ENCODE data around the gene ANKLE2.
"Not testable (repeated sequence)": the region's sequence is repeated elsewhere in the genome, so short reads cannot be mapped to it uniquely, and the experiment has no call there.

ANKLE2 gene

DNA sequence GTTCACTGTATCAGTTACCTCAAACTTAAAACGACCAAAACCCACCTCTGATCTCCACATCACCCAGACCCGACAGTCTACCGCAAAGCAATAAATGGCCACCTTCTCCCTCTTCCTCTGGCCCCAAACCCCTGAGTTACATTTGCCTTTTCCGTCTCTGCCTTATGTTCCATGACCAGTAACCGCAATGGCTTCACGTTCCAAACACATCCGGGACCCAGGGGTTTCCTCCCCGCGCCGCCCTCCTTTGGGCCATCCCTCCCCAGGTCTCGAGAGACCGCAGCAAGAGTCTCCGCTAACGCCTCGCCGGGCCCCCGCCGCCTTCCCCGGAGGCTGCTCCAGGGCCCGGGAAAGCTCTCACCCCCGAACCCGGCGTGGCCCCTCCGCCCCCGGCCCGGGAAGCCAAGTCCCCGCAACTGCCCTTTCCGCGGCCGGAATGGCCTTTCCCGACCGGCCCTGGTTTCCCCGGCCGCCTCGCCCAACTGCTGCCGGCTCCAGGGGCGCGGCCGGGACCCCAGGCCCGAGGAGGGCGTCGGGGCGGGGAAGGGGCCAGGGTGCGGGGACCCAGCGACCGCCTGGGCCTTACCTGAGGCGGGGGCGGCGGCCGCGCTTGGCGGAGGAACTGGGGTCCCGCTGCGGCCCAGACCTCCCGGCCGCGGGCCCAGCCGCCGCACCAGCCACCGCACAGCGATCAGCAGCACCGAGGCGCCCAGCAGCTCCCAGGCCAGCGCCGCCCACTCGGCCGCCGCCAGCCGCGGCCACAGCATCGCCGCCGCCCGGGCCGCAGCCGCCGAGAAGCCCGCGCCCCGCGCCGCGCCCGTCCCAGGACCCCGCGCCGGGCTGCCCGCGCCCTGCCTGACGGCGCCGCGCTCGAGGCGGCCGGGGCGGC is at the start of gene ANKLE2:
Gene ANKLE2 (minus strand): TSS at position 801 of the 889 bp plus-strand sequence. CDS start 34 bp downstream, at position 767.
- peak; percentile 43 to 51 for DNase-seq (ENCODE audit: low read depth in 2 of 2)

DNA sequence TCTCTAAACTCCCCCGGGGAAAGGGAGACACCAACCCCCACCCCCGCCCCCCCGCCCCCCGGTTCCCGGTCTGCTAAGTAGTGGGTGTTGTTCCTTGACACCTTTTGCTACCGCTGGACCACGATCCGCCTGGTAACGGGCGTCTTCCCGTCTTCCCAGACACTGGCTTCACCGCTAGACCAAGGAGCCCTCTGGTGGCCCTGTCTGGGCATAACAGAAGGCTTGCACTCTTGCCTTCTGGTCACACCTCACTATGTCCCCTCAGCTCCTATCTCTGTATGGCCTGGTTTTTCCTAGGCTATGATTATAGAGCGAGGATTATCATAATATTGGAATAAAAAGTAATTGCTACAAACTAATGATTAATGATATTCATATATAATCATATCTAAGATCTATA is 47.8 kb upstream of the ANKLE2 start:
- DNase-seq (ENCODE audit: low read depth in 2 of 2), result peak in 1 of 2 donors; percentile 17

DNA sequence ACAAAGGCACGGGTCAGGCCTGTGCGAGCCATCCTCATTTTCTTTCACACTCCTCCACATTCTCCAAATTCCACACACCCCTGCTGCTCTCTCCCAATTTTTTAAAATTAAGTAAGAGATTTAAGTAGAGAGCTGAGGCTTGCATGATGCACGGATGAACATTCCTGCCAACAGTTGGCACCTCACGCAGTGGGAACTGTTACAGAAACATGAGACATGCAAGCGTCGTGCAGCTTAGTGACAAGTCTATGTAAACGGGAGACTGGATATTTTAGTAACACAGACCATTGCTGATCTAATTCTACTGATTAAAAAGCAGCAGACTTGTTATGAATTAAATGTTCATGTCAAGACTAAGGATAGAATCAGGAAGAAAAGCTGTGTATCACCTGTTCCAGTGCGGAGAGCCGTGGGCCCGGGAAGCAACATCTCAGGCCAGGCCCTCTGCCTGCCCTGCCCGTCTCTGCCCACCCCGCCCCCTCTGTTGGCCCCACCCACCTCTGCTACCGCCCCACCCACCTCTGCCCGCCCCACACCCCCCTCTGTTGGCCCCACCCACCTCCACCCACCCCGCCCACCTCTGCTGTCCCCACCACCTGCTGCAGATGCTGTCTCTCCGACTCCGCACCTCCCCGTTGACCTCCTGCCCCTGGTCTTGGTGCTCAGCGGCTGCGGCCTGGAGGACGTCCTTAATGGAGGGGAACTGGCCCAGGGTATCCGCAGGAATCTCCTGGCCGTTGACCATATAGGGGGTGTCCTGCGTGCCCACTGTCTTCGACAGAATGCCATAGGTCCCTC is 45.9 kb upstream of the ANKLE2 start:
- no peak for DNase-seq (ENCODE audit: low read depth in 2 of 2)

DNA sequence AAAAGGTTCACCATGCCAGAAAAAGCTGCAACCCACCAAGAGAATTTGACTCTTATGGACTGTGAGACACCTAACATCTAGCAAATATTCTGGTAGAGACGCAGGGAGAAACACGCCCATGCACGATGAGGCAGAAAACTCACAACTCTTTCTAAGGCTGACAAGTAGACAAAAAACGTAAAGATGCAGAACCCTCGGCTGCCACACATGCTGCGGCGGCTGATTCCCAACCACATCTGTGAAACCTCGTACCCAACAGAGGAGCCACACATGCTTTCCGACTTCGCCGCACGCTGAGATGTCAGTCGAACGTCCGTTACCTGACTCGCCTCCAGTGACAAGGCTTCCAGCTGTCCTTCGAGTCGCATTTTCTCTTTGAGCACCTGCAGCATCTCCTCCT is 45.2 kb upstream of the ANKLE2 start:
- DNase-seq (ENCODE audit: low read depth in 2 of 2), result peak in 1 of 2 donors; percentile 15

DNA sequence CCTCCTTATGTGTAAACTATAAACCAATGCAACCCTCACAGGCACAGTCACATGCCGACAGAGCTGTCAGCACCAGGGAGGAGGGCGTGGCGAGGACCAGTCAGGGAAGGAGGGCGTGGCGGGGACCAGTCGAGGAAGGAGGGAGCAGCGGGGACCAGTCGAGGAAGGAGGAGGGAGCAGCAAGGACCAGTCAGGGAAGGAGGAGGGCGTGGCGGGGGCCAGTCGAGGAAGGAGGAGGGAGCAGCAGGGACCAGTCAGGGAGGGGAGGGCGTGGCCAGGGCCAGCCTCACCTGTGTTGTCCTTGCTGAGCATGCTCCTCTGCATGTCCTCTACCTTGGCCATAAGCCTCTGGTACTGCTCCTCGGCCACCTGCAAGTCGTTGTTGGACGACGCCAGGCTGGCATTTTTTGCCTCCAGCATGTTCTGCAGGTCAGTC is 42.8 kb upstream of the ANKLE2 start:
- no peak for DNase-seq (ENCODE audit: low read depth in 2 of 2)

DNA sequence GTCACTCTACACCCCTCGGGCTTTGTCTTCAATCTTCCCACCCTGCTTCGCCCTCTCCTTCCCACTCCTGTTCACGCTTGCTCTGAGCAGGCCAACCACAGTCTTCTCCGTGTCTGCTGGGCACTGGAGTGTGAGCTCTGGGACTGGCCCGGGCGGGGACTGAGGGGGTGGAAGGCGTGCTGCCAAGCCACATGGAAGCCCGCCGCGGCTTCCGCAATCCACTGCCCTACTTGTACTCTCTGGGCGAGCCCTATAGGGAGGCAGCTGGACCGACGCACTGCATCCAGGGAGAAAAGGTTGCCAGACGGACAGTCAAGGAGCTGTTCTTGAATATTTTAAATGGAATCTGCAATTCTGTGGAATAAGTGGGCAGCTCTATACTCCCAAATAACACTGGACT is 42.3 kb upstream of the ANKLE2 start:
- no peak for DNase-seq (ENCODE audit: low read depth in 2 of 2)

DNA sequence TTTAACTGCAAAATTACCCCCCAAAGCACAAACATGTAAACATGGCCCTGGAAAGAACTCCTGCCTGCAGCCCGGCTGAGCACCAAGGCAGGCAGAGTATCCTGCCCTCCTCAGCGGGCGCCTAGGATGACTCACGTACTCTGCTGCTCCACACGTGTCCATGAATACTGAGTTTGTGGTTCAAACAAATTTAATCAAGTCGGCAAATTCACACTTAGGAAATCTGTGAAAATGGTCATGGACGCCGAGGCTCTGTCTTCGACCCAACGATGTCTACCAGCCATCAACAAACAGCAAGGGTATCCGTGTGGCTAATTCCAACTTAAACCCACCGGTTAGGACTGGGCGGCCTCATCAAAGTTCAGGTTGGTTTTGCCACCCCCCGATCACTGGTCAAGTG is 41.5 kb upstream of the ANKLE2 start:
- DNase-seq (ENCODE audit: low read depth in 2 of 2), result no peak

DNA sequence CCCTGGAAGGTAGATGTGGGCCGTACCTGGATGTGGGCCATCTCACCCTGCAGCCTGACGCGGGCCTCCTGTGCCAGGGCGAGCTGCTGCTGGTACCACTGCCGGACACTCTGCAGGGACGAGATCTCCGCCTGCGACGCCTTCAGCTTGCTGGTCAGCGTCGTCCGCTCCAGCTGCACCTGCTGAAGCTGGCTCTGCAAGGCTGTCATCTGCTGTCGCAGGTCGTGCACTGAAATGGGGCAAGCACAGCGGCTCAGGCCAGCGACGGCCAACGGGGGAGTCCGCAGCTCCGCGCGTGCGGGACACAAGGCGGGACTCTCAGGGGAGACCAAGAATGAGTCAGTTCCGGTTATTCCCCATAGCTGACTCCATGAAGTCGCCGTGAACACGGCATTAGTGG is 40.1 kb upstream of the ANKLE2 start:
- DNase-seq (ENCODE audit: low read depth in 2 of 2), result no peak

DNA sequence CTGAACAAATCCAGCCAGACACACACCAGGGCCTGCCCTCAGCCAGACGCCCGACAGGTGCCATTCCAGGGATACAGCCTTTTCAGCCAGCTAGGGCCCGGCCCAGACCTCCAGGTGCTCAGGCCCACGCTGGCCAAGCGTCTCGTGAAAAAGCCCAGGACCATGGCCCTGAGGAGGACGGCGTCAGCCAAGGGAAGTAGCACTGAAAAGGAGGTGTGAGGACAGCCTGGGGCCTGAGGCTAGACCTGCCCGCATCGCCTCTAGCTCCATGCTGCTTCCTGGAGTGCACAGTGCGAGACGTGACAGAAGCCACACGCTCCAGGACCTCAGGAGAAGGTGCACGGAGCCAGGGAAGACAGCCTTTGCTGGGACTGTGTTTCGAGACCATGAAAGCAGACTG is 37.2 kb upstream of the ANKLE2 start:
- DNase-seq (ENCODE audit: low read depth in 2 of 2), result no peak

DNA sequence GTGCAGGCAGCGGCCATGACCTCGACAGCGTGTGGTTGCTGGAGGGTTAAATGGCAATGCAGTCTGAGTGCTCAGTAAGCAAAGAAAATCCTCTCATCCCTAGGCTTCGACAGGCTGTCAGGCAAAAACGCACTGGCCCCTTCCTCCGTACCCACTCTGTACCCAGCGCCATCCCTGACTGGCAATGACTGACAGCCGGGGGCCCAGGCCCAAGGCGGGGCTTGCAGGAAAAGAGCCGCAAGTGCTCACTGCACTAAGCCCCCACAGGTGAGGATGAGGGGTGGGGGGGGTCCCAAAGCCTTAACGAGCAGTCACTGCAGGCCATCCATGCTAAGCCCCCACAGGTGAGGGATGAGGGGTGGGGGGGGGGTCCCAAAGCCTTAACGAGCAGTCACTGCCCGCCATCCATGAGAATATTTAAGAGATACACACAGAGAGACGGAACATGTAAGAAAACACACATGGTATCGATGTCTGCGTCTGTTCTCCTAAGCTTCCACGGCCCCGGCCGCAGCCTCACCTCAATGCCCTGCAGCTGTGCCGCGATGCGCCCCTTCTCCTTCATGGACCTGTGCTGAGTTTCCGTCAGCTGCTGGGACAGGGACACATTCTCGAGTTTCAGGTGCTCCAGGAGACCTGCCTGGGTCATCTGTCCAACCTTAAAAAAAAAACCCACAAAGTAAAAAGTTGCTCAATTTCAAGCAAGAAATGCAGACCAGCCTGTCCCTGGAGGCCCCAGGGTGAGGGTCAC is 36.4 kb upstream of the ANKLE2 start:
- no peak for DNase-seq (ENCODE audit: low read depth in 2 of 2)

DNA sequence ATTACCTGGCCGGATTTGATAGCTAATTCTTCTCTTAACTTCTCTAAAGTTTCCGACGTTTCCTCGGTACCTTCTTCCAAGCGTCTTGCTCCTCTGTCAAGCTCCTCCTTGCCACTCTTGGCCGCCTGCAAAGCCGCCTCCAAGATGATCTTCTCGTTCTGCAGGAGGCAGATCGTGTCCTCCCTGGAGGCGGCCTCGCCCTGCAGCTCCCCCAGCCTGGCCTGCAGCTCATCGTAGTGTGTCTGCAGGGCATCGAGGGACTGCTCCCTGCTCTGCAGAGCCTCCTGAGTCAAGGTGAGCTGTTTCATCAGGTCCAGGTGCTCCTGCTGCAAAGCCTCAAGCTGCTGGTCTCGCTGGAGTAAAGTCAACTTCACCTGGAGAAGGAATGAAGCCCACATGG is 34.2 kb upstream of the ANKLE2 start:
- DNase-seq (ENCODE audit: low read depth in 2 of 2), result no peak

DNA sequence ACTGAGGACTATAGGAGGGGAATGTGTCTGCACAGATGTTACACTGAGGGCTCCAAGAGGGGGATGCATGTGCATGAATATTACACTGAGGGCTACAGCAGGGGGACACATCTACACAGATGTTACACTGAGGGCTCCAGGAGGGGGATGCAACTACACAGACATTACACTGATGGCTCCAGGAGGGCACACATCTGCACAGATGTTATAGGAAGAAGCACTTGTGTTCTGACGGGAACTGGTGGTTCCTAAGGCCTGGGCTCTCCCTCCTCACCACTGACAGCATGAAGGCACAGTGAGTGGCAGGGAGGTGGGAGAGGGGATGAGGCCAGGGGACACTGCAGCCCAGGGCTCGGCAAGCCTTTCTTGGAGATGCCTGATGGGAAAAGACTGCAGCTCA is 30.3 kb upstream of the ANKLE2 start:
- not testable (repeated sequence) for DNase-seq (ENCODE audit: low read depth in 2 of 2)

DNA sequence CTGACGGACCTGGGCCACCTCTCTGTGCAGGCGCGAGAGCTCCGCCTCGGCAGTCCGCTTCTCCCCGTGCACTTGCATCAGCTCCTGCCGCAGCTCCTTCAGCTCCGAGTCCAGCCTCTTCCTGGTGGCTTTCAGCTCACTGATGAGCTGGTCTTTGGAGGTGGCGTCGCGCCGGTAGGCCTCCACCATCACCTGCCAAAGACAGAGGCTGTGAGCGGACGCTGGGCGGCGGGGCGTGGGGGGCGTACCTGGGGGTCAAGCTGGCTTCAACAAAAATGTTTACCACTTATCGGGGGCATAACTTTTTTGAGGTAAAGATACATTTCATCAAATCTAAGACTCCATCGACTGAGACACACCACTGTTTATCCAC is 27.5 kb upstream of the ANKLE2 start:
- no peak for DNase-seq (ENCODE audit: low read depth in 2 of 2)

DNA sequence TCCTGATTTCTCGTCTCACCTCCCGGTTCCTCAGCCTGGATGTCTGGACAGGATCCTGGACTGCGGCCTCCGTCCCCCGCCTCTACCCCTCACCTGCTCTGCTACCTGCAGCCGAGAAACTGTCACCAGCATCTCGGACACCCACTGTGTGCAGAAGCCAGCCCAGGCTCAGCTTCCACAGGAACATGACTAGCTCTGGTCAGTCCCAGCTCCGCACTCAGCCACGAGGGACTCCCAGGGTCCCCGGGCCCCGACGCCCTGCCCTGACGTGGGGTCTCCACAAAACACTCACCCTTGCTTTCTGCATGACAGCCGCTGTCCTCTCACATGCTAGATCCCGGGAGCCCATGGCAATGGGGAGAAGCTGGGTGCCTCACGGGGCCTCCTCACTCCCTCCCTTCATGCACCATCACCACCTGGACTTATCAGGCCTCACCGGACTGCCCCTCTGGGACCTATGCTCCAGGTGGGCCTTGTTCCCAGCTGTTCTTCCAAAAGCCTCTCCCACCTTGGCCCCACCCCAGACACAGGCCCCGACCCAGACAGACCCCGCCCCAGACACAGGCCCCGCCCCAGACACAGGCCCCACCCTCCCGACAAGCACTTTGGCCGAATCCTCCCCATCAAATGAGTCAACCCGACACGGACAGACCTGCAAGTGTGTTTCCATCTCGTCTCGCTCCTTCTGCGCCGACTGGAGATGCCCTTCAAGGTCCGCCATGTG is 26.9 kb upstream of the ANKLE2 start:
- no peak for DNase-seq (ENCODE audit: low read depth in 2 of 2)

DNA sequence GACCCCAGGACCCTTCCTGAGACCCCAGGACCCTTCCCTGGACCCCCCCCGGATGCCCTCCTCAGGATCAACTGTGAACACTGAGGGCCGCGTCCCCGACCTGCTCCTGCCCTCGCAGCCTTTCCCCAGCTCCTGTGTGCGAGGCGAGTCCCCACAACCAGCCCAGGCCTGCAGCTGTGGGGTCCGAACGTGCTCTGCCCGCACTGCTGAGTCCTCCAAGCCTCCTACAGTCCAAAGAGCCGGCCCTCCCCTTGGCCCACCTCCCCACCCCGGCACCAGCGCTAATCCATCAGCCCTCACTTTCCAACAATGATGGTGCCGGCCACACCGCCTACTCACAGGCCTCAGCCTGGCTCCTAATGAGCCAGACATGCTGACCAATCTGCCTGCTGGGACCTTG is 26.2 kb upstream of the ANKLE2 start:
- DNase-seq (ENCODE audit: low read depth in 2 of 2), result no peak

DNA sequence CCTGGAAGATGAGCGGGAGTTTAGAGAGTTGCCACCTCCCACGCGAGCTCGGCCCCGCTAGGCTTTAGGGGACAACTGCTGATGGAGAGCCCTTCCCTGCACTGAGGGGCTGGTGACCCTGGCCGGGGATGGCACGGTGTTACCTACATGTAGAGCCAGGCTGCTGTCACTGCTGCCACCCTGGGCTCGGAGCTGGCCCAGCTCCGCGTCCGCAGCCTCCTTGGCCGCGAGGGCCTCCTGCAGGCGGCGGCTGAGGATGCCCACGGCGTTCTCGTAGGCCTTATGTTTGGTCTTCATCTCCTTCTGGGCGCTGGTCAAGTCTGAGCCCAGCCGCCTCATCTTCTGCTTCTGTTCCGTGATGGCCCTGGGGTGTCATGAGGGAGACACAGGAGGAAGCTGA is 24.6 kb upstream of the ANKLE2 start:
- DNase-seq (ENCODE audit: low read depth in 2 of 2), result no peak

DNA sequence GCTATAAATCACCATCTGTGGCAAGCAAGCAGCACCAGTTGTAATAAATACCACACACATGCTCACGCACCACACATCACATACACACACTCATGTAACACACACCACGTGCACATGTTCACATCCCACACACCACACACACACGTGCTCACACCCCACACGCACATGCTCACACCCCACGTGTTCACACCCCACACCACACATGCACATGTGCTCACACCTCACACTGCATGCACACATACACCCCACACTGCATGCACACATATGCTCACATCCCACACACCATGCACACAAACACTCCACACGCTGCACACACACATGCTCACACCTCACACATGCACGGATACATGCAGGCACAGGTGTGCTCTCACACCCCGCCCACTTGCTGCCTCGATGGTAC is 22.9 kb upstream of the ANKLE2 start:
- no peak for DNase-seq (ENCODE audit: low read depth in 2 of 2)

DNA sequence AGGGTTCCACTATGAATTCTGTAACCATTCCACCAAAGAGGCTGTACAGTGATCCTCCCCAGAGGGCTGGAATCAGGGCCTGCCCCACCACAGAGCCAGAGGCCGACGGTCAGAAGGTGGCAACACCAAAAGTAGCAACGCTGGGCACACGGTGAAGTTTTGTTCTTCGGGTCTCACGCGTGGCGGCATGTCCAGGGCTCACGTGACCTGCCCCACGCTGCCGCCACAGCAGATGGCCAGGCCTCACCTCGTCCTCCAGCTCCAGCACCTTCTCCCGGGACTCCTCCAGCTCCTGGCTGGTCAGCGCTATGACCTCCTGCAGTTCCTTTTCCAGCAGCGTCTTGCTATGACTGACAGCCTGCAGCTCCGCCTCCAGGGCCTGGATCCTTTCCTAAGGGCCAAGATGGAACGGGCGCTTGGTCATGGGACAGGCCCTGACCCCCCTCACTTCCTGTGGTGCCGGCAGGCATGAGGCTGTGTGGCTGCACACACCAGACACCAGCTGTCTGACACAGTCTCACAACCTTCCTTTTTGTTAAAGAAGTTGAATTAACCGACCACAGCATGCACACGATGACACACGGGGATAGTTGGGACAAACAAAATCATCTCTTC is 22.4 kb upstream of the ANKLE2 start:
- no peak for DNase-seq (ENCODE audit: low read depth in 2 of 2)

DNA sequence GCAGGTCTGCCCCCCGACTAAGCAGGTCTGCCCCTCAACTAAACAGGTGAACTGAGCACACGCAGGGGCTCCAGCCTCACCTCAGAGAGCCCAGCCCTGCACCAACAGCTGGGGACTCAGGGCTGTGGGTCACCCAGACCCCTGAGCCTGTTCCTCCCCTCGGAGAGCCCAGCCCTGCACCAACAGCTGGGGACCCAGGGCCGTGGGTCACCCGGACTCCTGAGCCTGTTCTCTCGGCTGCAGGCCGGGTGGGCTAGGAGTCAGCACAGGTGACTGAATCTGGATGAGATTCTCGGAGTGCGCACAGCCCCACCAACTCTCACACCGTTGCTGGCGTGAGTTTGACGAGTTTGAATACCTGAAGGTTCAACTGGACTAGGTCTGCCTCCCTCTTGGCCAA is 20.3 kb upstream of the ANKLE2 start:
- no peak for DNase-seq (ENCODE audit: low read depth in 2 of 2)

DNA sequence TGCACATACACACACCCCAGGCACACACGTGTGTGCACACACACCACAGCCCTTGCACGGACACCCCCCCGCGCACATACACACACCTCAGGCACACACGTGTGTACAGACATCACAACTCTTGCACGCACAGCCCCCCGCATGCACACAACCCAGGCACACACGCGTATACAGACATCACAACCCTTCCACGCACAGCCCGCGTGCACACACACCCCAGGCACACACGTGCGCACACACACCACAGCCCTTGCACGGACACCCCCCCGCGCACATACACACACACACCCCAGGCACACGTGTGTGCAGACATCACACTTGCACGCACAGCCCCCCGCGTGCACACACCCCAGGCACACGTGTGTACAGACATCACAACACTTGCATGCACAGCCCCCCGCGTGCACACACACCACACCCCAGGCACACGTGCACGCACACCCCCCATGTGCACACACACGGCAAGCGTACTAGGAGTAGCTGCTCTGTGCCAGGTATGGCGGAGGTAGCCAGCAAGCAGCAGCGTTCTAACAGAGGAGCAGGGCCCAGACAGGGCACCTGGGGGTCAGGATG is 18.2 kb upstream of the ANKLE2 start:
- no peak for DNase-seq (ENCODE audit: low read depth in 2 of 2)

DNA sequence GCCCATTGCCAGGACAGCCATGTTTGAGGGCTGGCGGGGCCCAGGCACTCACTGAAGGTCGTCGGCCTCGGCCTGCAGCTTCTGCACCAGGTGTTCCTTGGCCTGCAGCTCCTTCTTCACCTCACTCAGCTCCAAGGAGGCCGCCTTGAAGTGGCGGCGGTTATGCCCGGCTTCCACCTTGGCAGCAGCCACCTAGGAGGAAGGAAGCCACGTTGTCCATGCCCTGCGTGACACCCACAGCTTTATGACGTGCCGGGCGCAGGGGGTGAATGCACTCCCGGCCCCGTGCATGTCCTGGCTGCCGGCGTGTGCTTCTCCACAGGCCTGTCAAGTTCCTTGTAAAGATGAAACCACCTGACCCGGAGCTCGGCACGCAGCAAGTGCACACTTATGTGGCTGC is 16.0 kb upstream of the ANKLE2 start:
- no peak for DNase-seq (ENCODE audit: low read depth in 2 of 2)
